HG03135 (cell line): Measurements from ENCODE around the gene CROCC.
A peak's percentile ranks its signal among the peaks of the same experiment; 100 is the strongest.
"Not testable (repeated sequence)": the region's sequence is repeated elsewhere in the genome, so short reads cannot be mapped to it uniquely, and the experiment has no call there.

Experiments
- ATAC-seq: cut with Tn5 transposase; IDR thresholded peaks from one replicate; pipeline ENCODE4 v1.9.1; 2021; ENCODE audit warnings: mild to moderate bottlenecking, moderate library complexity; ENCODE audit not compliant: unreplicated experiment

CROCC gene

DNA sequence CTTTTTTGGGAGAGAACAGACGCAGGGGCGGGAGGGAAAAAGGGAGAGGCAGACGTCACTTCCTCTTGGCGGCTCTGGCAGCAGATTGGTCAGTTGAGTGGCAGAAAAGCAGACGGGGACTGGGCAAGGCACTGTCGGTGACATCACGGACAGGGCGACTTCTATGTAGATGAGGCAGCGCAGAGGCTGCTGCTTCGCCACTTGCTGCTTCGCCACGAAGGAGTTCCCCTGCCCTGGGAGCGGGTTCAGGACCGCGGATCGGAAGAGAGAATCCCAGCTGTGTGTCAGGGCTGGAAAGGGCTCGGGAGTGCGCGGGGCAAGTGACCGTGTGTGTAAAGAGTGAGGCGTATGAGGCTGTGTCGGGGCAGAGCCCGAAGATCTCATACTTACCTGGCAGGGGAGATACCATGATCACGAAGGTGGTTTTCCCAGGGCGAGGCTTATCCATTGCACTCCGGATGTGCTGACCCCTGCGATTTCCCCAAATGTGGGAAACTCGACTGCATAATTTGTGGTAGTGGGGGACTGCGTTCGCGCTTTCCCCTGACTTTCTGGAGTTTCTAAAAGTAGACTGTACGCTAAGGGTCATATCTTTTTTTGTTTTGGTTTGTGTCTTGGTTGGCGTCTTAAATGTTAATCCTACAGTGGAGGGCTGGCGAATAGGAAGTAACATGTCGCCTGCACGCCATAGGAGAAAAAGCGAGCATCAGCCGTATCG lies 26.0 kb upstream of the CROCC start, which contains the start of gene RNU1-2:
Gene RNU1-2, plus strand, starts transcription at position 383 of the 718 bp plus-strand sequence.
- peak; percentile 99 for ATAC-seq

DNA sequence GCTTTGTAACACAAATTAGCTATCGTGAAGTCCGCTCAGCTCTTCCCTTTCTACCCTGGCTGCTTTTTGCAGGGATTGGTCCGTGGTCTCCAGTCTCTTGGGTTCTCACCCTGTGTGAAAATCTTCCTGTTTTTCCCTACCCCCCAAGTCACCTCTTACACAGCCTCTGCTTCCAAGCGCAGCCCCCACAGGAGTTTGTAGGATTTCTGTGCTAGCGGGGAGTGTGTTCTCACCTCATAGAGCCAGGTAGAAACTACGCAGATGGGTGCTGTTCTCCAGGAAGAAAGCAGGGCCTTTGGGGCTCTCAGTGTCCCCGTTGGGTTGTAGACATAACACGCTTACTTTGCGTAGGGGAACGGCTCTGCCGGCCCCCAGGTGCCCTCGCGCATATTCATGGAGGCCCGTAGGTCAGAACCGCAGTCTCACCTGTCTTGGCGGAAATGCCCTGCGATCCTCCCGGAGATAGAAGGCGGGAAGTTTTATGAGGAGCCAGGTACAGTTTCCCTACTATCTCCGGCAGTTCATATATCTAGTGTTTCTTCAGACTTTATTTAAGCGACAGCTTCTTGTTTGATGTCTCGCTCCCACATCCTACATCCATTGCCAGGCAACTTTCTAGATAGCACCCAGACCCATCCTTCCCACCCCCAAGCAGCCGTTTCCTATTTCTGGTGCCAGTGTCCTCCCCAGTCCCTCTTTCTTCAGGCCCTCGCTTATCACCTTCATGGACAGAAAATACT lies 25.2 kb upstream of the CROCC start:
- ATAC-seq, result not testable (repeated sequence)

DNA sequence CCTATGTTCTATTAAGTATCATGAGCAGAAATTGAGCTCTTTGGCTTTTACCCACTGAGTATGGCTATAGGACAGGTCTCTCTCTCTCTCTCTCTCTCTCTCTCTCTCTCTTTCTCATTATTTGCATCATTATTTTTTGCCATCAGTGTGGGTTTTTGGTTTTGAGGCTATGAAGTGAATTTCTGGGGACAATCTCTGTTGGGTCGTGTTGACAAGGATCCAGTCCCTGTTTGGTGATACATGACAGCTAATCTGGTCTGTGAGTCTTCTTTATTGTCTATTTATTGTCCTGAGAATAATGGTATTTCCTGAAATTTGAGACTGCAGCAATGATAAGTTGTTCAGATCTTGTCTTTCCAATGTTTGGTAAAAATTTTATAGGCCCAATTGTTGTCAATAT lies 24.1 kb upstream of the CROCC start:
- ATAC-seq, result not testable (repeated sequence)

DNA sequence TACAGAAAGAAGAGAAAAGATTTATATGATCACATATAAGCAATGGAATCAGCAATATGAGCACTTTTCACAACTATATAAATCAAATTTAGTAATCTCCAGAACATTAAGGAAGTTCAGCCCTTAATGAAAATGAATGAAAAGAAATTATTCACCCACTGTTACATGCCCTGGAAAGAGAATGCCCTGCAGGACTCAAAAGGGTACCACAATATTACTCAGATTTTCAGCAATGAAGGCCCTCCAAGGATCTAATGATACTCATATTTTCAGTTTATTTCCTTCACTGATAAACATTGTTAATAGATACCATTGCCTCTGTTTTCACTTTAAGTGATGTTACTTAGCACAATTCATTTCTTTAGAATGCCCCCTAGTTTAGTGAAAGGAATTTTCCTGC lies 23.4 kb upstream of the CROCC start:
- not testable (repeated sequence) for ATAC-seq

DNA sequence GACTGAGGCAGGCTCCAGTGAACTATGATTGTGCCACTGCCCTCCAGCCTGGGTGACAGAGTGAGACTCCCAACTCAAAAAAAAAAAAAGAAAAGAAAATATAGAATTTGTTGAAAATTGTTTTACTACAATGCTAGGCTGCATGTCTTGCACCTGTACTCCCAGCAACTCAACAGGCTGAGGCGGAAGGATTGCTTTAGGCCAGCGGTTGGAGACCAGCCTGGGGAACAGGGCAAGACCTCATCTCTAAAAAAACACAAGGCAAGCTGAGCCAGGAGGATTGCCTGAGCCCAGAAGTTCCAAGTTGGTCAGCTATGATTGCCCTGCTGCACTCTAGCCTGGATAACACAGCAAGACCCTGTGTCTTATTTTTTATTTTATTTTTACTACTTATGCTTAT lies 22.7 kb upstream of the CROCC start:
- not testable (repeated sequence) for ATAC-seq

DNA sequence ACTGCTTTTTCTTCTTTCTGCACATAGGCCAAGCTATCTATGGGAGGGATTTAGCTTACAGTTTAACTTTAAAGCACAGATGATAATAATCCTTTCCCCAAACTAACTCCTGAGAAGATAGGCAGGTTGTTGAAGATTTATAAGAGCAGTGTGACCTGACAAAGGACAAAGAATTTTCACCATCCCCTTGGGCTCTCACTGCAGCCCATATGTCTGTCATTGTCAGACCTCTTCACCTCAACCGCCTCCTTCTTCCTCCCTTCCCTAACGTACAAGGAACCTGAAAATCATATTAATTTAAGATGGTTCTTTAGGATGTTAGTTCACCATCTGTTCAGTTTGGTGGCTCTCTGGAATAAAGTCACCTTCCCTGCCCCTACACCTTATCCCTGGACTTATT lies 21.0 kb upstream of the CROCC start:
- no peak for ATAC-seq

DNA sequence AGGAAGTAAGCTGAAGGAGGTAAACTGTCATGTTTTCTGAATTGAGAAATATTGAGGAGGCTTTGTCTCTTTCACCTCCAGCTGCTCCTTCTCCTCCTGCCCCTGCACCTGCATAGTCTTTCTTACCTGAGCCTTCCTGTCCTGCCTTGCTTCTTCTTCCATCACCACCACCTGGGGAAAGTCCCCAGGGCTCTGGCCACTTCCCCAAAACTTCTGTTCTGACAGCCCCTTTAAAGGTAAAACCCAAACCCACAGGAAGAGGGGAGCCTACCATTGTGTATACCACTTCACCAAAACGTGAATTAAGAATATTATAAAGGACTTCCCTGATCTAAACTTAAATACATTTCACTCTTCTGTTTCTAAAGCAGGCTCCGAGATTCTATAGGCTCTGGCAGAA lies 20.4 kb upstream of the CROCC start:
- ATAC-seq, result not testable (repeated sequence)

DNA sequence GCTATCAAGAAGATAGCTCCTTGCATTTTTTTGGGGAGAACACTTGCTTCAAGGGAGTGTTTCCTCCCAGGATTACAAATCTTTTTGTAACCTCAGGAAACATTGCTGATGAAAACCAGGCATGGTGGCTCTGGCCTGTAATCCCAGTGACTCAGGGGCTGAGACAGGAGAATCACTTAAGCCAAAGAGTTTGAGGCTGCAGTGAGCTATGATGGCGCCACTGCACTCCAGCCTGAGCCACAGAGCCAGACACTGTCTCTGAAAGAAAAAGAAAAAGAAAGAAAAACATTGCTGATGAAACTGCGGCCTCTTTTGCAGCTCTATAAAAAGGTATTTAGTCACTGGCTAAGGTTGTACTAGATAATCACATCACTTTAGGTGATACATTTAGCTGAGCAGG lies 18.7 kb upstream of the CROCC start:
- ATAC-seq, result no peak

DNA sequence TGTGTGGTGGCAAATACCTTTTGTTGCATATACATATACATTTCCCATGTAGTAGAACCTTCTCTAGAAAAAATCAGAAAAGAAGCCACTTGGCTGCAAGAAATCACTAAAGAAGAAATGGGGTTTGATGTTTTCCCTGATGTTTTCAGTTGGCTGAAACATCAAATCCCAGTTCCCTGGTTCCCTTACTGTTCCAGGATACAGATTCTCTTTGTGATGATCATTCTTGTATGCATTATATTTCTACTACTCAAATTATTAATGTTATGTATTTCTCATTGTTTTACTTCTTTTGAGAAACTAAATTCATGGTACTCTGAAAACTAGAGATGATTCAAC lies 18.3 kb upstream of the CROCC start:
- no peak for ATAC-seq

DNA sequence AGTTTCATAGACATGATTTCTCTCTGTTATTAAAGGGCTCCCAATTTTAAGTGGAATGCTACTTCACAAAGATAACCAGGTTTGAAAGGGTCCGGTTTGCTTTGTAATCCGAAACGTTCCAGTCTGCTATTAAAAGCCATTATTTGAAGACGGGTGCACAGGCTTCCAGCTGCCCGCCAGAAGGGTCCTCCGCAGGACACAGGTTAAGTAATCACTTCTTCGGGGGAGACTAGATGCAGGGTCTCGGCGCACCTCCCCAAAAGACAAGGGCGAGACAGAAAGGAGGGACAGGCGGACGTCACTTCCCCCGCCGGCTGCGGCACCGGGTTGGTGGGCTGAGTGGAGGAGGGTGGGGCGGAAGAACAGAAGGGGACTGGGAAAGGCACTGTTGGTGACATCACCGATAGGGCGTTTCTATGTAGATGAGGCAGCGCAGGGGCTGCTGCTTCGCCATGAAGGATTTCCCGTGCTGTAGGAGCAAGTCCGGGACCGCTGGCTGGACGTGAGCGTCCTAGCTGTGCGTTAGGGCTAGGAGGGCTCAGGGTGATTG lies 17.1 kb upstream of the CROCC start:
- ATAC-seq, result peak; percentile 87

DNA sequence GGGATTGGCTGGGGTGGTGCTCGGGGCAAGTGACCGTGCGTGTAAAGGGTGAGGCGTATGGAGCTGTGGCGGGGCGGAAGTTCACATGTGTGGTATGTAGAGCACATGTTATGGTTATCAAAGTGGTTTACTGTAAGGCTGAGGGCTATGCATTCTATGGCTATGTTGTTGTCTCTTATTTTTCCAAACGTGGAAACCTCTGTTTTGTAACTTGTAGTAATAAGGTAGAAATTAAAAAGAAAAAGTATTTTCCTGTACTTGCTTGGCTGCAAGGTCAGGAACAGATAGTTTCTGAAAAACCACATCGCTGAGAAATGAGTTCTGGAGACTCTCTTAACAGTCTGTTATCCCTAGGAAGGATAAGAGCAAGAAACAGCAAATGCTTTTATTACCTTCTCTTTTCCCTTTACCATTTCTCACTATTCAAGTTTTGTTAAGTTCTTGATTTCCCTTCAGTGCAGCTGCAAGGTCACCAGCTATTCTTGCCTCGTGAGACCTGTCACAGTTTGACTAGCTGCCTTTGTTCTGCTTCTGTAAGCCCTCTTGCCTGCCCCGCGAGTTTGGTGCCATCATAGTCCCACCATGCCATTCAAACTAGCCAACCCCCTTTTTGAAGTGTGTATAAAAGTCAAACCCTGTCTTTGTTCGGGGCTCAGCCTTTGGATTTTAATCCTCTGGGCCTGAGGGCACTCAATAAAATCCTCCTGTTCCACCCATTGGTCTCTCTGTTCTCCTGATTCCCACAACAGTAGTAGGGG lies 16.4 kb upstream of the CROCC start:
- peak; percentile 66 for ATAC-seq

DNA sequence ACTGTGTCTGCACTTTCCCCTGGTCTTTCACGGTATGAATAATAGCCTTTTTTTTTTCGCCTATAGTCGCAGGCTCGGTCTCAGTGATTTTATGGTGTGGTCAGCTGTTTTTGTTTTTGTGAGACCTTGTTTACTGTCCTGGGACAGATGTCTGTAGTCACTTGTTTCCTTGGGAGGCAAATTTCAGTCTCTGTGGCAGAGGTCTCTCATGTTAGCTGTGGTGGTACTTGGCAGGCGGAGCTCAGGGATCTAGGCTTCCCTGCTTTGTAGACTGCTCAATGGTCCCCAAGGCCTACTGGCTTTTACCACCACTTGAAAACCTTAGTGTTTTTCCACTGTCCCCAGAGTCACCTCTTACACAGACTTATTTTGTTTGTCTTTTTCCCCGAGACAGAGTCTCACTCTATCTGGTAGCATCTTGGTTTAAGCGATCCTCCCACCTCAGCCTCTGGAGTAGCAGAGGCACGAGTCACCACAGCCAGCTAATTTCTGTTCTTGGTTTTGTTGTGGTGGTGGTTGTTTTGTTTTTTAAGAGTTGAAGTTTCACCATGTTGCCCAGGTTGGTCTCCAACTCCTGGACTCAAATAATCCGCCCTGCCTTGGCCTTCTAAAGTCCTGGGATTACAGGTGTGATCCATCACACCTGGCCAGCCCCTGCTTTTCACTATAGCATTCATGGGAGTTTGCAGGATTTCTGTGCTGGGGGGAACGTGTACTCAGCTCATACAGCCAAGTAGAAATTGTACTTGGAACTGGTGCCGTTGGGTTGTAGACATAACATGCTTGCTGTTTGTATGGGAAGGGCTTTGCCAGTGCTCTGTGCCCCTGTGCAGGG lies 15.6 kb upstream of the CROCC start:
- no peak for ATAC-seq

DNA sequence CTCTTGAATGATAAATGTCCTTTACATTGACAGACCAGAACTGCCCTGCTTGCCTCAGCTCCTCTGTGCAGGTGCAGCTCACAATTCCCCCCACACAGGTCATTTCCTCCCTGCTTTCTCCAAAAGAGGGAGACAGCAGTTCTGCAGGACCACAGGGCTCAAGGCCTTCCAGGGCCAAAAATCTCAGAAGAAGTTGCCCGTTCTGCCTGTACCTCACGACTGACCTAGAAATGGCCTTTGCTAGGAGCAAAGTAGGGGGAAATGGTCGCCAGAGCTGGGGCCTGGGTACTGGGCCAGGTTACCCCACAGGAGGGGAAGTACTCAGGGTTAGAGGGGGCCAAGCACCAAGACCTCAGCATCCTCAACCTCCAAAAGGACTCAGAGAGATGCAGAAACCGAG lies 14.9 kb upstream of the CROCC start:
- no peak for ATAC-seq

DNA sequence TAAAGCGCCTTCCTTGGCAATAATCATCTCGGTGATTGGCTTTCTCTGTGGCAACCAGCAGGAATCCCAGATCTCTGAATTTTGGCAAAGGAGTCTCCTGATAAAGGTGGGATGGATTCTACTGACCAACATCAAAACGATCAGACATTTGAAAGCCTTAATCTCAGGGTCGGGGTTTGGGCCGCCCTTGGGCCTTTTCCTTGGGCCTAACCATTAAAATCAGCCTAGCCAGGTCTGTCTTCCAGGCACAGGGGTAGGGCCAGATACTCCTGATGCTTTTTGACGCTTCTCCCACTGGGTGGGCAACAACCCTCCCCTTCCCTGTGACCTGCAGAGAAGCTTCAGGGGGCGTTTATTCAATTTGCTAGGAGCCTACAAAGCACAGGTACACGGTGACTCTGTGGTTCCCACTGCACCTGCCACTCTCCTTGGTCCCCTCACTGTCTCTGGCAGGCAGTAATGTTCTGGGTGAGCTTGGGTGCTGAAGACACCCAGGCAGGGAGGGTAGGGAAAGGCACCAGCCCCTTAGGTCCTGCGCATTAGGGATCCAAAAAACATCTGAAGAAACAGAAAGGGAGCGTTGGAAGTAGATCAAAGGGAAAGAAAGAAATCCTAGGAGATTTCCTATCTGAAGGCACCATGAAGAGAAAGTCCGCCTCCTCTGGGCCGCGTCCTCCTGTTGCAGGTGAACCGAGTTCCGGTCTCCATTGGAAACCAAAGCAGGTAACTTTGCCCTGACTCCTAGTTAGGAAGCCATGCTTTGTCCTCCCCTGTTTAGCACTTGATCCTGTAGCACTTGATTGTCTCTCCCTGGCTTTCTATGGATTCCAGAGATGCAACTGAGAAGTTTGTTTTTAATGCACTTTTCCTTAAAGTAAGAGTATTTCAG lies 13.6 kb upstream of the CROCC start:
- ATAC-seq, result no peak

DNA sequence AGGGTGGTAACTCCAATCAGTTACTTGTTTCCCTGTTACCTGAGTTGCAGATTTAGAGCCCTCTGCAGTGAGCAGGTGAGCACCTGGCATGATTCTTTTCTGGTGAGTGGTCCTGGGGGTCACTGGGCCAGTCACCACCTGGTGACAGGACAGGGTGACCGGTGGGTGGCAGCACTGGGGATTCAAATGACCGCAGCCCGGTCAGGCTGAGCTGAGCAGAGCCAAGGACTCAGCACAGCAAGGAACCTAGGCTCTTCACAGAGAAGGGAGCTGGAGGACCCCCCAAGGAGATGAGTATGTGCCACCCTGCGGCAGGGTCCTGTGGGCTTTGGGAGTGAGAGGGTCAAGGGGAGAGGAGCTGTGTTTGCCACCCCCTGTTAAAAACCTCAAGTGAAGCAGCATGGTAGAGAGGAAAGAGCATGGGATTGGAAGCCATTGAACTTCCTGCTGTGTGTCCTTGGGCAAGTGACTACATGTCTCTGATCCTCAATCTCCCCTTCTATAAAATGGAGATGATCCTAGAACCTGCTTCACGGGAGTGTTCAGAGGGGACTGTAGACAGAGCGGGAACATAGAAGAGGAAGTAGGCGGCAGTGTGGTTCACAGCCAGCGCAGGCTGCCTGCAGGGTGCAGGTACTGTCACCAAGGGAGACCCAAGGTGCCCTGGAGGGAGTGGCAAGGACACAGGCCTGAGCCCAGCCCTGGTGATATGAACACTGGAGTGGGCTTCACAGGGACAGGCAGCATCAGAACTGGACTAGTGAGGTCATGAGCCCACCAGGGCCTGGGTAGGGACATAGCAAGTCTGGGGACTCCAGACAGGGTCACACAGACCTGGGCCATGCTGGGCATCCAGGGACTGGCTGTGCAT lies 9.6 kb upstream of the CROCC start:
- not testable (repeated sequence) for ATAC-seq

DNA sequence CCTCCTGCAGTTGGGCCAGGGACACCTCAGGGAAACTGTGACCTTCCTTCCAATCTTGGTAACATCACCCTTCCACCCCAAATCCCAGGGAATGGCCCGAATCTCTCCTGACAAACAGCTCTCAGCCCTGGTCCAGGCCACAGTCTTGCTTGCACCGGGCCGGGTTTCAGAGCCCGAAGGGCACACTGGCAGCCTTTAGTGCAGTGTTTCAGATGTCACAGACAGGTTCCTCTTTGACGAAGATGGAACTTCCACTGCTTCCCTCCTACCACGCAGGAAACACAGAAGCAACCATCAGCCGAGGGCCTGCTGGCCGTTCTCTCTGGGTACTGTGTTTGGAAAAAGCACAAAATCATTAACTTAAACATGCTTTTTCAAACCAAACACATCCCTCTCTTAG lies 9.0 kb upstream of the CROCC start:
- not testable (repeated sequence) for ATAC-seq

DNA sequence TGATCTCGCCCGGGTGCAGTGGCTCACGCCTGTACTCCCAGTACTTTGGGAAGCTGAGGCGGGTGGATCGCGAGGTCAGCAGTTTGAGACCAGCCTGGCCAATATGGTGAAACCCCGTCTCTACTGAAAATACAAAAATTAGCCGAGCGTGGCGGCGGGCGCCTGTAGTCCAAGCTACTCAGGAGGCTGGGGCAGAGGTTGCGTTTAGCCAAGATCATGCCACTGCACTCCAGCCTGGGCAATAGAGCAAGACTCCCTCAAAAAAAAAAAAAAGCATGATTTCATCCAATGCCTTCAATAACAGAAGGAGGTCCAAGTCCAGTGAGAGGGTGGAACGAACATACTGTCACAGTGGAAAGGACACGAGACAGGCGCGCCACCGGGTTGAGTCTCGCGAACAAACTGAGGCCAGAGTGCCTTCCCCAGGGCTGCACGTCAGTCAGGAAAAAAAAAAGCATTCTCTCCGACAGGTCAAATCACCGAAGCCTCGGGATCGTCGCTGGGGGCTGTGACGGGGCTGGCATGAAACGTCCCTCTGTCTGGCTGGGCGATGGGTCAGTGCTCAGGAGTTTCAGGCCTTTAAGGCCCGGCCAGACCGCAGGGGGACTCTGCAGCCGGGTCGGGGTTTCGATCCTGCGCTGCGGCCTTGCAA lies 8.4 kb upstream of the CROCC start:
- ATAC-seq, result no peak
